Stimulated activated memory B cell treated with anti-CD40 and anti-IgM and Interleukin-4, amounts not matched to agents 10 μg/mL and 1 μg/mL and 100 μg/mL, for 72 hours (primary cell): ENCODE results near the gene AP1M2.
A peak's percentile ranks its signal among the peaks of the same experiment; 100 is the strongest.

Experiments
- ATAC-seq: fragments of 150-1000 bp; cut with Tn5 transposase; 2 replicates; pipeline ENCODE4 v1.10.0; 2021
- H3K27ac Mint-ChIP-seq: one replicate; pipeline ENCODE4 v1.8.0; 2022; ENCODE audit warnings: mild to moderate bottlenecking, mixed read lengths
- H3K27me3 Mint-ChIP-seq: one replicate; pipeline ENCODE4 v1.8.0; 2022; ENCODE audit warnings: mixed read lengths
- H3K36me3 Mint-ChIP-seq: one replicate; pipeline ENCODE4 v1.8.0; 2022; ENCODE audit warnings: mixed read lengths
- H3K4me1 Mint-ChIP-seq: one replicate; pipeline ENCODE4 v1.8.0; 2022; ENCODE audit warnings: mixed read lengths
- H3K4me3 Mint-ChIP-seq: one replicate; pipeline ENCODE4 v1.8.0; 2022; ENCODE audit warnings: mild to moderate bottlenecking, moderate library complexity, mixed read lengths
- H3K9me3 Mint-ChIP-seq: one replicate; pipeline ENCODE4 v1.8.0; 2022; ENCODE audit warnings: mixed read lengths

AP1M2 gene

GRCh38 chr19:10587022-10587838 lies at the start of gene AP1M2:
Gene AP1M2 (minus strand): TSS chr19:10587312. CDS start chr19:10587231, 81 bp downstream.
- Mint-ChIP-seq H3K9me3 (peaks cover 6% of the 10 kb centered on the region), H3K36me3 (no peaks in the 10 kb centered on the region), H3K27me3 (no peaks in the 10 kb centered on the region), H3K4me1 (peaks cover 22% of the 10 kb centered on the region), H3K27ac (no peak within 1 kb of the TSS), H3K4me3 (no peak within 1 kb of the TSS)
- ATAC-seq: no peak

- Mint-ChIP-seq H3K27ac (no peak overlapping the region), H3K27me3 (no peaks in the 10 kb centered on the region), H3K4me1 (peaks cover 55% of the 10 kb centered on the region), H3K4me3 (no peak overlapping the region), H3K36me3 (peaks cover 70% of the 10 kb centered on the region), H3K9me3 (no peaks in the 10 kb centered on the region)
- ATAC-seq: no peak
Observed at GRCh38 chr19:10636304-10636972, 49.3 kb upstream of the AP1M2 start.

- H3K4me3 Mint-ChIP-seq: no peak overlapping the region
- no peaks in the 10 kb centered on the region for H3K9me3 Mint-ChIP-seq
- H3K4me1 Mint-ChIP-seq: peaks cover 46% of the 10 kb centered on the region
- no peak for ATAC-seq
- H3K27ac Mint-ChIP-seq: no peak overlapping the region
- no peaks in the 10 kb centered on the region for H3K27me3 Mint-ChIP-seq
- H3K36me3 Mint-ChIP-seq: peaks cover 70% of the 10 kb centered on the region
Observed at GRCh38 chr19:10634963-10635362, 47.9 kb upstream of the AP1M2 start.

- Mint-ChIP-seq H3K27ac (no peak overlapping the region), H3K36me3 (peaks cover 68% of the 10 kb centered on the region), H3K27me3 (no peaks in the 10 kb centered on the region), H3K4me1 (peaks cover 42% of the 10 kb centered on the region), H3K4me3 (no peak overlapping the region), H3K9me3 (no peaks in the 10 kb centered on the region)
- ATAC-seq: no peak
Observed at GRCh38 chr19:10634430-10634829, 47.3 kb upstream of the AP1M2 start.

- peaks cover 20% of the 10 kb centered on the region for H3K4me1 Mint-ChIP-seq
- peaks cover 58% of the 10 kb centered on the region for H3K36me3 Mint-ChIP-seq
- peak overlapping the region; percentile 53 for H3K27ac Mint-ChIP-seq
- no peaks in the 10 kb centered on the region for H3K27me3 Mint-ChIP-seq
- ATAC-seq: no peak
- no peak overlapping the region for H3K4me3 Mint-ChIP-seq
- no peaks in the 10 kb centered on the region for H3K9me3 Mint-ChIP-seq
Observed at GRCh38 chr19:10631874-10632273, 44.8 kb upstream of the AP1M2 start.

- Mint-ChIP-seq H3K36me3 (peaks cover 29% of the 10 kb centered on the region), H3K27ac (peak overlapping the region; percentile 40), H3K9me3 (no peaks in the 10 kb centered on the region), H3K4me3 (no peak overlapping the region), H3K4me1 (peaks cover 39% of the 10 kb centered on the region), H3K27me3 (no peaks in the 10 kb centered on the region)
- ATAC-seq: no peak
Observed at GRCh38 chr19:10625762-10626138, 38.6 kb upstream of the AP1M2 start.

- H3K9me3 Mint-ChIP-seq: no peaks in the 10 kb centered on the region
- H3K36me3 Mint-ChIP-seq: peaks cover 29% of the 10 kb centered on the region
- peak within 1 kb of the TSS; percentile 53 for H3K27ac Mint-ChIP-seq
- no peaks in the 10 kb centered on the region for H3K27me3 Mint-ChIP-seq
- peak; percentile 24 for ATAC-seq
- H3K4me1 Mint-ChIP-seq: peaks cover 43% of the 10 kb centered on the region
- H3K4me3 Mint-ChIP-seq: no peak within 1 kb of the TSS
Observed at GRCh38 chr19:10625003-10625761, 38.1 kb upstream of the AP1M2 start, which contains the start of gene SLC44A2. Gene SLC44A2 (plus strand): TSS chr19:10625553. CDS start chr19:10625634, 81 bp downstream.

- no peaks in the 10 kb centered on the region for H3K9me3 Mint-ChIP-seq
- no peak for ATAC-seq
- H3K27ac Mint-ChIP-seq: peak overlapping the region; percentile 53
- no peak overlapping the region for H3K4me3 Mint-ChIP-seq
- H3K36me3 Mint-ChIP-seq: peaks cover 29% of the 10 kb centered on the region
- peaks cover 43% of the 10 kb centered on the region for H3K4me1 Mint-ChIP-seq
- no peaks in the 10 kb centered on the region for H3K27me3 Mint-ChIP-seq
Observed at GRCh38 chr19:10624585-10624984, 37.5 kb upstream of the AP1M2 start.

- no peak for ATAC-seq
- Mint-ChIP-seq H3K4me3 (no peak overlapping the region), H3K27ac (peak overlapping the region; percentile 3), H3K4me1 (peaks cover 56% of the 10 kb centered on the region), H3K9me3 (no peaks in the 10 kb centered on the region), H3K36me3 (peaks cover 23% of the 10 kb centered on the region), H3K27me3 (no peaks in the 10 kb centered on the region)
Observed at GRCh38 chr19:10621966-10622365, 34.9 kb upstream of the AP1M2 start.

GRCh38 chr19:10620786-10621185 lies 33.7 kb upstream of the AP1M2 start:
- no peak for ATAC-seq
- Mint-ChIP-seq H3K36me3 (peaks cover 19% of the 10 kb centered on the region), H3K27ac (peak overlapping the region; percentile 55), H3K9me3 (no peaks in the 10 kb centered on the region), H3K4me1 (peaks cover 59% of the 10 kb centered on the region), H3K4me3 (no peak overlapping the region), H3K27me3 (no peaks in the 10 kb centered on the region)

GRCh38 chr19:10618846-10619245 lies 31.7 kb upstream of the AP1M2 start:
- Mint-ChIP-seq H3K36me3 (peaks cover 25% of the 10 kb centered on the region), H3K9me3 (no peaks in the 10 kb centered on the region), H3K27me3 (no peaks in the 10 kb centered on the region), H3K4me3 (no peak overlapping the region), H3K27ac (no peak overlapping the region), H3K4me1 (peaks cover 61% of the 10 kb centered on the region)
- no peak for ATAC-seq

- Mint-ChIP-seq H3K36me3 (peaks cover 36% of the 10 kb centered on the region), H3K27ac (peak overlapping the region; percentile 38), H3K4me3 (no peak overlapping the region), H3K27me3 (no peaks in the 10 kb centered on the region), H3K9me3 (no peaks in the 10 kb centered on the region), H3K4me1 (peaks cover 66% of the 10 kb centered on the region)
- ATAC-seq: no peak
Observed at GRCh38 chr19:10617409-10618121, 30.5 kb upstream of the AP1M2 start.

- Mint-ChIP-seq H3K4me3 (peak overlapping the region; percentile 16), H3K9me3 (no peaks in the 10 kb centered on the region), H3K36me3 (peaks cover 30% of the 10 kb centered on the region), H3K4me1 (peaks cover 48% of the 10 kb centered on the region), H3K27me3 (no peaks in the 10 kb centered on the region), H3K27ac (peak overlapping the region; percentile 74)
- ATAC-seq: peak; percentile 45
Observed at GRCh38 chr19:10615429-10616023, 28.4 kb upstream of the AP1M2 start.

GRCh38 chr19:10612499-10613119 lies 25.5 kb upstream of the AP1M2 start:
- Mint-ChIP-seq H3K27ac (peak overlapping the region; percentile 51), H3K4me1 (peaks cover 40% of the 10 kb centered on the region), H3K36me3 (peaks cover 25% of the 10 kb centered on the region), H3K4me3 (no peak overlapping the region), H3K9me3 (no peaks in the 10 kb centered on the region), H3K27me3 (no peaks in the 10 kb centered on the region)
- no peak for ATAC-seq
